ENCODE results near the gene LMNTD2. TPM values are rescaled to one million over a fixed set of nuclear protein-coding genes. Genes with fewer than 3 reads are reported as not detected.
A peak's percentile ranks its signal among the peaks of the same experiment; 100 is the strongest.

Gene LMNTD2
- total and polyA plus RNA-seq, 2 of the 13 experiments (the other 11 are each of a cell fraction or from before 2014, with no cell fraction given), result 1.1 to 3.1 TPM

DNA sequence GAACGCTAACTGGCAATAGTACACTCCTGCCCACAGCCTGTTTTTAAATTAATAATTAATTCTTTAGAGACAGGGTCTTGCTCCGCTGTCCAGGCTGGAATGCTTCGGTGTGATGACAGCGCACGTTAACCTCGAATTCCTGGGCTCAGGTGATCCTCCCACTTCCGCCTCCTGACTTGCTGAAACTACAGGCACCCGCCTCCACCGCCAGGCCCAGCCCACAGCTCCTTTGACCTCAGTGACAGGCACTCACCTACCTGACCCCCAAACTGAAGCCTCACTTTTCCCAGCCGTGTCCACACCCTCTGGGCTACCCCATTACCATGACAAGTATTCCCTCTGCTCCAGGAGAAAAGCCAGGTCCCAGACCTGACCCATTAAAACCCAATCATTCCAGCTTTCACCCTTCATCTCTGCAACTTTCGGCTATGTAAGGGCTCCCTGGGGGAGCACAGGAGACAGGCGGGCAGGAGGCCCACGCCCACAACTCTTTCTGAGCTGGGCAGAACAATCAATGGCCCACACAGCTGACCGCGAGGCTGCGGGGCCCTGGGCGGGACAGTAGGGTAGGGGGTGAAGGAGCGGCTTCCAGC lies 730 bp downstream of the LMNTD2 start (continued):
- TF ChIP-seq PAXIP1 (CRISPR knock-in tag; conservative IDR thresholded peaks at IDR 0.05), result peak; percentile 46; the same call in 1 of the 2 replicates
- 0 out of 2 replicates have a peak, but pooled peaks have one; percentile 8 for TF ChIP-seq NFE2L2 (IDR thresholded peaks at IDR 0.05; ENCODE audit: low read length)
- no peak for TF ChIP-seq HINFP (CRISPR knock-in tag; IDR thresholded peaks at IDR 0.05; ENCODE audit: low read depth)
- TF ChIP-seq ESRRA (CRISPR knock-in tag; IDR thresholded peaks at IDR 0.05; ENCODE audit: low read depth), result no peak
- no peak; the same call in 1 of the 2 replicates for TF ChIP-seq YEATS2 (CRISPR knock-in tag; IDR thresholded peaks at IDR 0.05; ENCODE audit: borderline replicate concordance)
- peak; percentile 21; the same call in 1 of the 2 replicates for TF ChIP-seq CEBPG (CRISPR knock-in tag; IDR thresholded peaks at IDR 0.05)
- no peak for TF ChIP-seq HDAC2 (CRISPR knock-in tag; IDR thresholded peaks at IDR 0.05)
- peak; percentile 62; the same call in 1 of the 2 replicates for TF ChIP-seq STAT6 (CRISPR knock-in tag; IDR thresholded peaks at IDR 0.05; ENCODE audit: borderline replicate concordance)
- TF ChIP-seq SP5 (CRISPR knock-in tag; IDR thresholded peaks at IDR 0.05; ENCODE audit: borderline replicate concordance, low read depth), result peak; percentile 83
- no peak for TF ChIP-seq E2F1 (CRISPR knock-in tag; IDR thresholded peaks at IDR 0.05)
- no peak for TF ChIP-seq TCF7L2 (IDR thresholded peaks at IDR 0.05; ENCODE audit: low read depth, low read length)
- no peak for TF ChIP-seq ZNF605 (CRISPR knock-in tag; IDR thresholded peaks at IDR 0.05)
- TF ChIP-seq, protein P1, sequence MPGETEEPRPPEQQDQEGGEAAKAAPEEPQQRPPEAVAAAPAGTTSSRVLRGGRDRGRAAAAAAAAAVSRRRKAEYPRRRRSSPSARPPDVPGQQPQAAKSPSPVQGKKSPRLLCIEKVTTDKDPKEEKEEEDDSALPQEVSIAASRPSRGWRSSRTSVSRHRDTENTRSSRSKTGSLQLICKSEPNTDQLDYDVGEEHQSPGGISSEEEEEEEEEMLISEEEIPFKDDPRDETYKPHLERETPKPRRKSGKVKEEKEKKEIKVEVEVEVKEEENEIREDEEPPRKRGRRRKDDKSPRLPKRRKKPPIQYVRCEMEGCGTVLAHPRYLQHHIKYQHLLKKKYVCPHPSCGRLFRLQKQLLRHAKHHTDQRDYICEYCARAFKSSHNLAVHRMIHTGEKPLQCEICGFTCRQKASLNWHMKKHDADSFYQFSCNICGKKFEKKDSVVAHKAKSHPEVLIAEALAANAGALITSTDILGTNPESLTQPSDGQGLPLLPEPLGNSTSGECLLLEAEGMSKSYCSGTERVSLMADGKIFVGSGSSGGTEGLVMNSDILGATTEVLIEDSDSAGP (CRISPR knock-in tag; IDR thresholded peaks at IDR 0.05; ENCODE audit: borderline replicate concordance), result no peak
- TF ChIP-seq ZNF713 (CRISPR knock-in tag; IDR thresholded peaks at IDR 0.05), result no peak

All from HepG2 (cell line).